Fibroblast of villous mesenchyme (primary cell): Measurements from ENCODE around the gene CNTNAP1. TPM values are rescaled to one million over a fixed set of nuclear protein-coding genes. Genes with fewer than 3 reads are reported as not detected.
A peak's percentile ranks its signal among the peaks of the same experiment; 100 is the strongest.
"Not testable (repeated sequence)": the region's sequence is repeated elsewhere in the genome, so short reads cannot be mapped to it uniquely, and the experiment has no call there.

Experiments used
- DNase-seq: peaks from one replicate; pipeline ENCODE4 v3.0.0-alpha.2; 2010; ENCODE audit warnings: low read depth
- H3K4me3 ChIP-seq: 2 replicates; pipeline ENCODE4 v1.5.1; 2011; ENCODE audit warnings: low read depth, mild to moderate bottlenecking, low read length
- total RNA-seq: library from RNA; depleted of rRNA; stranded (reverse); fragments of >200 nt; gene quantifications from 2 replicates; pipeline ENCODE4 v1.2.3, GENCODE V29; 2012
- TF ChIP-seq, protein P1 (sequence below): IDR thresholded peaks from 2 replicates; pipeline ENCODE4 v1.5.1; 2012; ENCODE audit warnings: low read depth, mild to moderate bottlenecking, low read length; ENCODE audit not compliant: insufficient read depth

The CNTNAP1 gene
- total RNA-seq, 1 donor: 60.5 TPM

GRCh38 chr17:42725143-42725542 lies 42.8 kb downstream of the CNTNAP1 start:
- DNase-seq: no peak
- no peak overlapping the region for H3K4me3 ChIP-seq
- TF ChIP-seq, protein P1, sequence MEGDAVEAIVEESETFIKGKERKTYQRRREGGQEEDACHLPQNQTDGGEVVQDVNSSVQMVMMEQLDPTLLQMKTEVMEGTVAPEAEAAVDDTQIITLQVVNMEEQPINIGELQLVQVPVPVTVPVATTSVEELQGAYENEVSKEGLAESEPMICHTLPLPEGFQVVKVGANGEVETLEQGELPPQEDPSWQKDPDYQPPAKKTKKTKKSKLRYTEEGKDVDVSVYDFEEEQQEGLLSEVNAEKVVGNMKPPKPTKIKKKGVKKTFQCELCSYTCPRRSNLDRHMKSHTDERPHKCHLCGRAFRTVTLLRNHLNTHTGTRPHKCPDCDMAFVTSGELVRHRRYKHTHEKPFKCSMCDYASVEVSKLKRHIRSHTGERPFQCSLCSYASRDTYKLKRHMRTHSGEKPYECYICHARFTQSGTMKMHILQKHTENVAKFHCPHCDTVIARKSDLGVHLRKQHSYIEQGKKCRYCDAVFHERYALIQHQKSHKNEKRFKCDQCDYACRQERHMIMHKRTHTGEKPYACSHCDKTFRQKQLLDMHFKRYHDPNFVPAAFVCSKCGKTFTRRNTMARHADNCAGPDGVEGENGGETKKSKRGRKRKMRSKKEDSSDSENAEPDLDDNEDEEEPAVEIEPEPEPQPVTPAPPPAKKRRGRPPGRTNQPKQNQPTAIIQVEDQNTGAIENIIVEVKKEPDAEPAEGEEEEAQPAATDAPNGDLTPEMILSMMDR: no peak

DNA sequence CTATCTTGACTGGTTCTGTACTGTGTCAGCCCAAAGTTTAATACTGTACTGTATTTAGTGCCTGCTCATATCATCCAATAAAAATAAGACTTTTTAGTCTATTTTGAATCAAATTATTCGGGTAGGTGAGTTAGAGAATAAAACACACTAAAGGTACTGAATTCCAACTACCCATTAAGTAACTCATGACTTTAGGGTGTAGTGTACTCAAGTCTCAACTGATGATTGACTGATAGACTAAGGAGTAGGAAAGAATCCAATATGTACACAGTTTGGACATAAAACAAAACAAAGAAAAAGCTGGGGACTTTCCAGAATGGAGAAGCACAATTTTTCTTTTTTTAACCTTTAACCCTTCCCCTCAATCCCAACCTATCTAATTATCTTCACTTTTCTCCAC lies 58.4 kb downstream of the CNTNAP1 start:
- DNase-seq: no peak
- H3K4me3 ChIP-seq: no peak overlapping the region
- TF ChIP-seq, protein P1: no peak

GRCh38 chr17:42742916-42743315 lies 60.6 kb downstream of the CNTNAP1 start:
- DNase-seq, H3K4me3 ChIP-seq: not testable (repeated sequence)

DNA sequence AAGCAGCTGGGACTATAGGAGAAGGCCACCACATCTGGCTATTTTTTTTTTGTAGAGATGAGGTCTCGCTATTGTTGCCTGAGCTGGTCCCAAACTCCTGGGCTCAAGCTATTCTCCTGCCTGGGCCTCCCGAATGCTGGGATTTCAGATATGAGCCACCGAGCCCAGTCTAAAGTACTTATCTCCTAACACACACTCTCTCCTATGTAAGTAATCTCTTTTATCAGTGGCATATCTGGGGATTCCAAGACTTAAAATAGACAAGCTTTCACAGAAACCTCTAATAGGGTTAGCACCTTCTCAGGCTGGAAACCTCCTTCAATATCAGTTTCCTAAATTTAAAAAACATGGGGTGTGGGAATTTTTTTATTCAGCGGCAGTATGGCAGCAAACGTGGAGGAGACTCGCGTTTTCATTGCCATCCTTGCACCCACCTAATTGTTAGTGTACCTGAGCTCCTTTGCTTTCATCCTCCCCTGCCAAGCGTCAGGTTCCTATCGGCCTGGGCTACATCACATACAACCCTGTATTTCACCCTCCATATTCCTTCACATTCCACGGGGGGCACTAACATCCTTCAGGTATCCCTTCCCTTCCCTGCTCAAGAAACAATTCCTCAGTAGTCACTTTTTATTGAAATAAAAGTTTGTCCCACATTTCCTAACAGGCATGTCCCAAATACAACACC lies 61.4 kb downstream of the CNTNAP1 start:
- peak overlapping the region; percentile 86 for H3K4me3 ChIP-seq
- TF ChIP-seq, protein P1: no peak

GRCh38 chr17:42744283-42744805 lies 62.0 kb downstream of the CNTNAP1 start:
- H3K4me3 ChIP-seq: peak overlapping the region; percentile 86
- peak; percentile 47 for DNase-seq
- TF ChIP-seq, protein P1: no peak

More for the DNA sequence above, 61.4 kb downstream of the CNTNAP1 start:
- DNase-seq: no peak

DNA sequence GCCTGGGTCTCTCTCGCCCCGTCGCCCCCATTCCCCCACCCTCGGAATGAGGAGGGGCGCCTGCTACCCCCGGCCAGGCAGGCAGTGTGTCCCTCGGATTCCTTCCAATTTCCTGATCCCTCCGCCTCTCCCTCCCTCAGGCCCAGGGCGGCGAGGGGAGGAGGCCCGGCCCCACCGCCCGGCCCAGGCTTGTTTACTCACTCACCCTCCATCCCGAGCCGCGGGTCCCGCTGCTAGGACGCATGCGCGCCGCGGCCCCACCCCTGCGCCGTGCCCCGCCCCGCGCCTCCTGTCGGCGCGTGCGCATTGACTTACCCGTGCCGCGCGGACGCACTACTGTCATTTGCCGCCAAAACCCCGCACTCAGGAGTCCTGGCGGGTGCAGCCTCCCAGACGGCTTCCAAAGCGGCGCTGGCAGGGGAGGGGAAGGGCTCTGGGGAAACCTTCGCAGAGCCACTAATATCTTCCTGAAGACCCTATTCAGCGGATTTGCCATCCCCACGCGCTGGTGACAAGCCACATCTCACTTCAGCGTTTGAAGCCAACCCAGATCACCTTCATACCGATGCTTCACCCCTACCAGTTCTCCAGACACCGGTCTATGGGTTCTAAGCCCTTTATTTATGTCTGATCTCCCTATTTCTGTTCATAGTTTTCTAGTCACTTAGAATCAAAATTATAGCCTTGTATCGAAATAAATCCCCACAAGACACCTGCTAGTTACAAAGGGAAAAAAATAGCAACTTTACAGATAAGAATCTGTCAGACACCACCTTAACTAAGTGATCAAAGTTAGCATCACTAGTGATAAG lies 62.7 kb downstream of the CNTNAP1 start, which contains the start of gene EZH1:
Gene EZH1, minus strand, starts transcription at position 235 of the 812 bp plus-strand sequence. CDS start 16,099 bp downstream, outside the sequence.
- peak within 1 kb of the TSS; percentile 86 for H3K4me3 ChIP-seq
- TF ChIP-seq, protein P1: no peak
- peak; percentile 89 for DNase-seq
